WTC11 (cell line): ENCODE measurements around the gene ARHGEF17.

Experiments used
- AFF4 ChIP-seq: sonication (generic); formaldehyde crosslinking; IDR thresholded peaks from 2 replicates; pipeline ENCODE4 v1.8.1; 2023; ENCODE audit warnings: mild to moderate bottlenecking, missing genetic modification reagents, borderline replicate concordance
- CBFB ChIP-seq: sonication (generic); formaldehyde crosslinking; IDR thresholded peaks from 2 replicates; pipeline ENCODE4 v1.8.1; 2022; ENCODE audit warnings: mild to moderate bottlenecking, low read depth, missing genetic modification reagents
- CTCF ChIP-seq: fragments of 200-600 bp; IDR thresholded peaks from 2 replicates; pipeline ENCODE4 v1.8.0; 2022; ENCODE audit warnings: antibody characterized with exemption
- E2F5 ChIP-seq: sonication (generic); formaldehyde crosslinking; IDR thresholded peaks from 2 replicates; pipeline ENCODE4 v1.8.1; 2022; ENCODE audit warnings: mild to moderate bottlenecking, moderate library complexity, missing genetic modification reagents
- ETV6 ChIP-seq: sonication (generic); formaldehyde crosslinking; IDR thresholded peaks from 2 replicates; pipeline ENCODE4 v1.8.1; 2022; ENCODE audit warnings: mild to moderate bottlenecking, missing genetic modification reagents
- KAT7 ChIP-seq: sonication (generic); formaldehyde crosslinking; IDR thresholded peaks from 2 replicates; pipeline ENCODE4 v1.8.1; 2023; ENCODE audit warnings: missing genetic modification reagents, mild to moderate bottlenecking, borderline replicate concordance
- NFATC4 ChIP-seq: fragments of 250-450 bp; sonication (Bioruptor Pico); IDR thresholded peaks from 2 replicates; pipeline ENCODE4 v1.9.0; 2021; ENCODE audit warnings: mild to moderate bottlenecking
- NFE2L1 ChIP-seq: sonication (generic); formaldehyde crosslinking; IDR thresholded peaks from 2 replicates; pipeline ENCODE4 v1.8.1; 2023; ENCODE audit warnings: missing genetic modification reagents
- NR1H2 ChIP-seq: sonication (generic); formaldehyde crosslinking; IDR thresholded peaks from 2 replicates; pipeline ENCODE4 v1.9.0; 2021; ENCODE audit warnings: mild to moderate bottlenecking, moderate library complexity, missing genetic modification reagents
- TCF7 ChIP-seq: sonication (generic); formaldehyde crosslinking; IDR thresholded peaks from 2 replicates; pipeline ENCODE4 v1.8.0; 2022; ENCODE audit warnings: mild to moderate bottlenecking, low read depth, missing genetic modification reagents, moderate library complexity
- TP53 ChIP-seq: sonication (generic); formaldehyde crosslinking; IDR thresholded peaks from 2 replicates; pipeline ENCODE4 v1.8.1; 2023; ENCODE audit warnings: mild to moderate bottlenecking, missing genetic modification reagents
- ZBTB21 ChIP-seq: sonication (generic); formaldehyde crosslinking; IDR thresholded peaks from 2 replicates; pipeline ENCODE4 v1.8.1; 2023; ENCODE audit warnings: mild to moderate bottlenecking, missing genetic modification reagents, borderline replicate concordance
- ZNF512 ChIP-seq: sonication (generic); formaldehyde crosslinking; IDR thresholded peaks from 2 replicates; pipeline ENCODE4 v1.8.1; 2022; ENCODE audit warnings: missing genetic modification reagents, borderline replicate concordance

- TF ChIP-seq CTCF (no peak), NR1H2 (CRISPR knock-in tag) (no peak), KAT7 (CRISPR knock-in tag) (no peak), TCF7 (CRISPR knock-in tag) (no peak), ZBTB21 (CRISPR knock-in tag) (no peak), E2F5 (no peak), CBFB (CRISPR knock-in tag) (no peak), NFATC4 (CRISPR knock-in tag) (no peak), ETV6 (CRISPR knock-in tag) (no peak), ZNF512 (CRISPR knock-in tag) (no peak), NFE2L1 (no peak), AFF4 (CRISPR knock-in tag) (no peak), TP53 (CRISPR knock-in tag) (no peak)
Measured at GRCh38 chr11:73324116-73324515, 16.0 kb downstream of the ARHGEF17 start.
